T47D (cell line): ENCODE results near the gene FHOD3.
A peak's percentile ranks its signal among the peaks of the same experiment; 100 is the strongest.
"Not testable (repeated sequence)": the region's sequence is repeated elsewhere in the genome, so short reads cannot be mapped to it uniquely, and the experiment has no call there.

Experiments
- DNase-seq, 2 experiments: peaks; one replicate each; pipeline versions ENCODE4 v3.0.0 to v3.0.0-alpha.2; 2011 to 2012; ENCODE audit warnings: low read depth in 1 of 2, low spot score in 1 of 2
- JUND ChIP-seq: IDR thresholded peaks from 2 replicates; pipeline ENCODE4 v1.6.1; 2012; ENCODE audit warnings: low read depth
- in situ Hi-C: cut with HindIII; loops from 2 replicates; pipeline ENCODE4 v1.10.0; 2016; ENCODE audit warnings: low sequenced_read_pairs, low pct_unique_long_range_greater_than_20kb

Gene FHOD3

DNA sequence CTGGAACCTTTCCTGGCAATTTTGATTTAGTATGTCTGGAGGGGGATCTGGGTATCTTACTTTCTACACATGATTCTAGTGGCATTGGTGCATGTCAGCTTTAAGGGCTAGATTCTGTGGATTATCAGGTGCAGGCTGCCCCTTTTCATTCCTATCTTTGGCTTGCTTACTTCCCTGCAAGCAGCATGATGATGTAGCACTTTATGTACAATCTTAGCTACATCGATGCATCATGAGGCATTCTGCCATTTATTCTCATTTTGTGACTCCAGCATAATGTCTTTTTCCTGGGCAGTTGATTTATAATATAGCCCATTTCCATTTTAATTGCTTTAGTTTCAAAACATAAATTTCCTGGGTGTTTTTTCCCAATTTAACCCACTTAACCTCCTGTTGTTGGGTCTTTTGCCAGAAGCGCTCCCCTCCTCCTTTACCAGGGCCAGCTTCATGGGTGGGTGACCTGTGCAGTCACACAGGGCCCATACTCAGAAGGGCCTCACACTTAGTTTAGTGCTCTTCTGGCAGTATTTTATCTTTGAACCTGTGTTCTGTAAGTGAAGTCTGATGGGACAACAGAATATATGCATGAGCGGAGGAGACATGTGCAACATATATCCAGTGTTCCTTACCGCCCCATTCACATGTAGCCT lies 495.2 kb downstream of the FHOD3 start:
- DNase-seq, result no peak
- no peak for TF ChIP-seq JUND
- in situ Hi-C loops, result no loop called here

DNA sequence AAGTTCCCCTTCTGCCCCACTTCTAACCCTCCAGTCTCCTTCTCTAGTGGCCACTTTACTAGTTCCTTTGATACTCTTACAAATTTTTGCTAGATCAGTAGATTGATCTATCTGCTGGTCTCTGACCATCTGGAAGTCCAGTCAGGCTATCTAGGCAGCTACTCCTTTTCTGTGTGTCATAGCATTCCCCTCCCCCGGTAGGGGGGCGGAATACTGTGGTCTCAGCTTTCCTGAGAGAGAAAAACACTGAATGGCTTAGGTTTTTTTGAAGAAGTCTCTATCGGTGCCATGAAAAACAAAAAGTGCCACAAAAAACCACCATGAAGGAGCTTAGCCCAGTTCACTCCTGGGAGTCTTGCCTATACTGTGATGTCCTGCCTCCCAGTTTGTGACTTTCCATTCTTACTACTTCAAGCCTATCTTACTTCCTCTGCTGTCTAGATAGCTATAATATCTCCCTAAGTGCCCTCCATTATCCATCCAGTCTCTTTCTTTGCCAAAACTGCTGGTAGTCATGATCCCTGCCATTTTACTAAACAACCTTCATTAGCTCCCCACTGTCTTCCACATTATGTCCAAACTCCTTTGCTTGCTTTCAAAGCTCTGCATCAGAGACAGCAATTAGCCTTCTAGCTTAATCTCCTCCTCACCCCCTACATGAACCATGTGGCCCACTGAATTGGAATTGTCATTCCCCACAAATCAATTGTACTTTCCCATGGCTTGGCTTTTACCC lies 501.4 kb downstream of the FHOD3 start:
- in situ Hi-C loops, result no loop called here
- no peak for TF ChIP-seq JUND

DNA sequence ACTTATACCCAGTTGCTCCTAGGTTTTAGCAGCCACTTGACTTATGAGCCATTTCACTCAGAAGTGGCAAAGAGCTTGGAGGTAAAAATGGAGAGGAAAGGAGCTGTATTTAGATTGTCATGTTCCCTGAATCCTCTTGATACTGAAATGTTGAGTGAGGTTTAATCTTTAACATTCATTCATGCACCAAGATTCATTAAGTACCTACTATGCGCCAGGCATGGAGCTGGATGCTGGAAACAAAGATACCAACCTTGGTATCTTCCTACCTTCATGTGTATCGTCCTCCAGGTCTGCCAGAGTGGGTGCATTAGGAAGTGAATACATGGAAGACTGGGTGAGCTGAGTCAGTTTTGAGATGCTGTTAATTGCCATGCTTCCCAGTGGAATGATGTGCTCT lies 507.6 kb downstream of the FHOD3 start:
- in situ Hi-C loops, result no loop called here
- DNase-seq, result no peak
- no peak for TF ChIP-seq JUND

More for the DNA sequence above, 501.4 kb downstream of the FHOD3 start:
- DNase-seq, result no peak

DNA sequence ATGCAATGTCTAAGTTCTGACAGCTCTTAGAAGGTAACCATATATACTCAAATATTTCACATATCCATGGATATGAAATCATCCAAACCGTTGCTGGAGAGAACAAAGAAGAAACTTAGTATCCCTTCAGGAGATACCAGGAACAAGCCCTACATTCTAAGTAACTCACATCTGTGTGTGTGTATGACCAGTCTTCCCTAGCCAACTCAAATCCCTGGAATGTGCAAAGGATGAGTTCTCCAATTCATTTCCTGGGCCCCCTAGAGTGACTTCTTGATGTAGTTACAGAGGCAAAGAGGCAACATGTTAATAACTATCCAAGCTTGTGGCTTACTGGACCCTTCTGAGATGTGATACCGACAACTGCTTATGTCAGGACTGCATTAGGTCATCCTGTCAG lies 511.2 kb downstream of the FHOD3 start:
- no peak for TF ChIP-seq JUND
- in situ Hi-C loops, result no loop called here
- DNase-seq, result no peak

DNA sequence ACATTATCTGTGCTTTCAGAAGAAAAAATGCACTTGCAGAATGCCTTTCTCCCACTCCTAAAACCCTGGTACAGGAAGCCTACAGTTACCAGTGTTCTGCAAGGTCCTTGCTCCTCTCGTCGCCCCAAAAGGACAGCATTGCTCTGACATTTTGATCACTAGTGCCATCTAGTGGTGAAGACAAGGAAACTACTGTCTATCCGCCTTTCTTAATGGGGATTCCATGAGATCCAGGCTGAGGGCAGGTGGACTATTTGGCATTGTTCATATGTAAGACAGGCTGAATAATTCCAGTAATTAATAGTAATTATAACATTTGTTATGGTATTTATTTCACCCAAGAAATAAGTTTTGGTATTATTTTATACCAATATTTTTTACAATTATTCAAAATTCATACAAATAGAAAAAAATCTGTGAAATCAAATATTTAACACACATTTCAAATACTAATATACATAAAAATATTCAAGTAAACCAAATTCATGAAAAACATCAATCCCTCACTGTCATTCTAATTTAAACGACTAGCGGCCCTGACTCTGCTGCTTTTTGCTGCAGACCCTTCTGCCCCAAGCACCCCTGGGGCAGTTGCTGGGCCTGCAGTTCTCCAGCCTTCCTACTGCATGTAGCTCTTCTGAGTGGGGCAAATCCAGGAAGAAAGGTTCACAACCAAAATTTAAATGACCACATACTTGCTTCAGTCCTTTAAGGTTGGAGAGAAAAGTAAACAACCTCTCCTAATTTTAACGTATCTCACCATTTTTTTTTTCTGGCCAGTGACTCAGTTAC lies 512.3 kb downstream of the FHOD3 start:
- in situ Hi-C loops, result no loop called here
- peak; percentile 26 to 73 for DNase-seq
- no peak for TF ChIP-seq JUND

DNA sequence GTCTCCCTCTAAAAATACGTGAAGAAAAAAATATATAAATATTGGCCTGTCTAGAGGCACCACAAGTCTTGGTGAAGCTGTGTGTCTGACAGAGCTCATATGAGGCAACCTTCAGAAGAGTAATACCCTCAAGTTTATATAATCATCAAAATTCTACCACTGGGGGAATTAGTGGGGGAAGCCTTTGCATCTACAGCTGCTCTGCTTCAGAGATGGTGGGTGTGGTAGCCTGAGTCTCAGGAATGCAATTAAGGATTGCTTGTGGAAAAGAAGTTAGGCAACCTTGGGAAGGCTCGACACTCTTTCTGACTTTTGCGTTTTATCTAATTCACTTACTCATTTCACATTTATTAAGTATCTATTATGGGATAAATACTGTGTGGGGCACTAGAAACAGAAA lies 513.9 kb downstream of the FHOD3 start:
- TF ChIP-seq JUND, result no peak
- no peak for DNase-seq
- in situ Hi-C loops, result no loop called here

DNA sequence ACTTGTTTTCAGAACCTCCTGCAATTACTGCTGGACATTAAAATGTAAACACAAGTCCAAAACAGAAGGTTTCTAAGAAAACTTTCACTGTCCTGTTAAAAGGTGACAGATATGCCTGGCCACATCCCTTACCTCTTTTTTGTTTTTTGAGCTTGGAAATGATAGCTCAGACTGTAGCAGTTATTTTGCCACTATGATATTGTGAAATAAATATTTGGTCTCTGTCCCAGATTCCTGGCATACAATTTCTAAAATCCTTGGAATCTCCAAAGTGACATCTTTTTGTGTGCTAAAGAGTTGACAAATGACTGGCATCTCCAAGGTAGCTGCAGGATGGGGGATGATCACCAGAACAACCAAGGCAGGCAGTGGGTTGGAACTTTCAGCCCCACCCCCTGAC lies 514.4 kb downstream of the FHOD3 start:
- no peak for TF ChIP-seq JUND
- in situ Hi-C loops, result no loop called here
- no peak for DNase-seq

DNA sequence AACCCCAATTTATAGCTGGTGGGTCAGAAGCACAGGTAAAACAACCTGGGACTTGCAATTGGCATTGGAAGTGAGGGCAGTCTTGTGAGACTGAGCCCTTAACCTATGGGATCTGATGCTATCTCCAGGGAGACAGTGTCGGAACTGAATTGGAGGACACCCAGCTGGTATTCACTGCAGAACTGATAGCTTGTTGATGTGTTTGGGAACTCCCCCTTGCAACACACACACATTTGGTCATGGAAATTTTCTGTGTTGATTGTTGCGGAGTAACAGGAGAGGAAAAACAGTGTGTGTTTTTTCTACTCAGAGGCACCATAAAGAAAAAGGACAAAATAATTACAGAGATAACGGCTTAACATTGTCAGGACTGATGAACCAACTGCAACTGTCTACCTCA lies 515.2 kb downstream of the FHOD3 start:
- no peak for TF ChIP-seq JUND
- DNase-seq, result no peak
- in situ Hi-C loops, result no loop called here

DNA sequence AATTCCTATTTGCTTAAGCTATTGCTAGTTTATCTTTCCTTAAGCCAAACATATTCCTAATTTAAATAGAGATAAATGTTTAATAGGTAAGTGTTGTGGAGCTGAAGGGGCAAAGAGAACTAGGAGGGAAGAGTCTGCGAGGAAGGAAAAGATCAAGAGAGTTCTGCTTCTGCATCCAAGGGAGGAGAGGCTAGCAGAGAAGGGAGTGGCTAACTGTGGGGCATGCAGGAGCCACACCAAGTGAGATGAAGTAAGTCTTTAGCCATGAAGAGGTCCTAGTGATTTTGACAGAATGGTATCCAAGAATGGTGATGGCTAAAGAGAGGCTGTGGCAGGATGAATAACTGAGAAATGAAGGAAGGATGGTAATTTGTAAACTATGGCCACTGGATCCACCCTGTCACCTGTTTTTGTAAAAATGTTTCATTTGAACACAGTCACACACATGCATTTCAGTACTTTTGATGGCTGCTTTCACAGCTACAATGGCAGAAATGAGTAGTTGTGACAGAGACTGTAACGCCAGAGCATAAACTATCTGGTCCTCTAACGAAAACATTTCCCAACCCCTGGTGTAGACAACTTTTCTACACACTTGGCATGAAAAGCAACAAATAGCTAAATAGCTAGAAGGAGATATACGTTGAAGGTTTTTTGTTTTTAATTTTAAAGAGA lies 515.7 kb downstream of the FHOD3 start:
- in situ Hi-C loops, result no loop called here
- TF ChIP-seq JUND, result no peak
- no peak for DNase-seq

DNA sequence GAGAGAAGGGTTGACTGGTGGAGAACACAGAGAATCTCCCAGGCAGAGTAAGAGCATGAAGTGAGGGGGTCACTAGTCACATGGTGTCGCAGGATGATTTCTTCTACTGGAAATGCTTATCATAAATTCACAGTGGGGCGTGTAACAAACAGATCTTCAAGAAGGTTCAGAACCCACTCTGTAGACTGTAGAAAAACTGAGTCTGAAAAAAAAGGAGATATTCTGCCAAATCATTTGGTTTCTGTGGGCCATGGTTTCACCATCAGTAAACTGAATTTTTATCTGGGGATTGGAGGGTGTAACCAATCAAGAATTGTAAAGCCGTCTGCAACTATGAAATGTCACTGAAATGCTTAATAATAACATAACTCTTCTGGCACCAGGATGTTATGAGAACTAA lies 516.3 kb downstream of the FHOD3 start:
- no peak for TF ChIP-seq JUND
- in situ Hi-C loops, result no loop called here
- DNase-seq, result no peak

DNA sequence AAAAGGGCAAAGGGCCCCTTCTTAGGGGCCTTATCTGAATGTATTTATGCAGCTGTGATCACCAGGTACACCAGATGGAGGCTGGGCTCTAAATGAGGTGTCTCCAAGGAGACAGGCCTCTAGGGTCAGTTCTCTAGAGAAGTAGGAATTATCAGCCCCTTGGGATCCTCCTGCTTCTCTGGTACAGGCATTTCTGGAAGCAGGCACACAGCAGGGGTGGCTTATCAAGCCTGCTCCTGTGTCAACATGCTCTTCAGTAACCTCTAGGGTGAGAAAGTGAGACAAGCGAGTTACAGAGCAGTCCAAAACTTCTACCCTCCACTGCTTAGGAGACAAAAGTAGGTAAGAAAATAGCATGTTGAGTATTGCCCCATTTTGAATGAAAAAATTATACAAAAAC lies 517.5 kb downstream of the FHOD3 start:
- in situ Hi-C loops, result no loop called here
- DNase-seq, result no peak
- TF ChIP-seq JUND, result no peak

DNA sequence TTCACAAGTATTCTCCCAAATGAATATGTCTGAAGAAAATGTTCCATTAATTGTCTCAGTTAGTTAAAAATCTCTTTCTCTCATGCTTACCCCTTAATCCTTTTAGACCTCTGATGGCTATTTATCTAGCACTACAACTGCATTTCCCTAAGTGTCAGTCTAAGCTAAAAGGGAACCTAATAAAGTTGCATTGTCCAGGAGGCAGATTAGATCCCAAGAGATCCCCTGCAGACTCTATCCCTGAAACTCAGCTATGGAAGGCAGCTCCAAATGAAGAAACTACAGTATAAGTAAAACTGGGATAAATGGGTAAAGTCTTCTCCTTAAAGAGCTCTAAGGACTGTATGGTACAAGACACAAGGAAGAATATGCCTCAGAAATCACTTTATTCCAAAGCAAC lies 518.6 kb downstream of the FHOD3 start:
- in situ Hi-C loops, DNase-seq: not testable (repeated sequence)

DNA sequence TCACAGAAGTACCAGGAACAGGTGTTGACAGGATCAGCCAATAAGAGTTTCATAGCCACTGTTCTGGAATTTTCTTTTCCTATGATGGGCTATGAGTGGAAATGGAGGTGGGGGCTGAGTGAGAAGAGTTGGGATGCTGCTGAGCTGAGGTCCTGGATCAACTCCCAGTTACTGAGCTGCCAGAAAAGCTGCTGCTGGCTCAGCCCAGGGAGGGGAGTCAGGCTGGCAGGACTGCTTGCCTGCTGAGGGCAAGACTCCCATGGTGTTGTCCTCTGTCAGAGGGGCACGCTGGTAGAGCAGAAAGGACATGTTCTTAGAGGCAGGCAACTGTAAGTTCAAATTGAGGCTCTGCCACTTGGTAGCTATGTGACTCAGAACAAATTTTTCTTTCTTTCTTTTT lies 519.5 kb downstream of the FHOD3 start:
- no peak for TF ChIP-seq JUND
- no peak for DNase-seq
- in situ Hi-C loops, result no loop called here
